GM18505 (cell line): Measurements from ENCODE around the gene CMSS1.

Experiments
- ATAC-seq: cut with Tn5 transposase; IDR thresholded peaks from one replicate; pipeline ENCODE4 v1.9.1; 2021; ENCODE audit not compliant: unreplicated experiment
- POLR2A ChIP-seq: IDR thresholded peaks from 4 replicates; pipeline ENCODE4 v1.6.1; 2011; ENCODE audit warnings: borderline replicate concordance; ENCODE audit not compliant: insufficient read depth, insufficient read length; ENCODE audit errors: extremely low read depth

Gene CMSS1

GRCh38 chr3:100018806-100019205, 201.1 kb downstream of the CMSS1 start:
- ATAC-seq: no peak
- no peak for TF ChIP-seq POLR2A

DNA sequence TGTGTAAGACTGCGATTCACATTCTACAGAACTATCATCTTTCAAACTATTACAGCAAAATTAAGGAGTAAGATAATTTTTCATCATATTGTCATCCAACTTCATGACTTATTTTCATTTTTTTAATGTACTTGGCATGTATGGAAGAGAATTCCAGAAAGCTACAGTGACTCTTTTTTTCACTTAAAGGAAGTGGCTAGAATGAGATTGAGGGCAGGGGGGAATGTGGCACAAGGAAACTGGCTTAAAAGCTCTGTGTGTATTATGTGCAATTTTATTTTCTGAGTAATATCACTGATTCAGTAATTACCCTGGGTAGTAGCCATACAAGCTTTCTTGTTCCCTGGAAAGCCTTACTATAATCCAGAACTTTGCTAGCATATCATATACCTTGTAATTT, 202.1 kb downstream of the CMSS1 start:
- no peak for ATAC-seq
- TF ChIP-seq POLR2A: no peak

- no peak for TF ChIP-seq POLR2A
- no peak for ATAC-seq
These were observed 203.4 kb downstream of the CMSS1 start for GRCh38 chr3:100020876-100021644.

DNA sequence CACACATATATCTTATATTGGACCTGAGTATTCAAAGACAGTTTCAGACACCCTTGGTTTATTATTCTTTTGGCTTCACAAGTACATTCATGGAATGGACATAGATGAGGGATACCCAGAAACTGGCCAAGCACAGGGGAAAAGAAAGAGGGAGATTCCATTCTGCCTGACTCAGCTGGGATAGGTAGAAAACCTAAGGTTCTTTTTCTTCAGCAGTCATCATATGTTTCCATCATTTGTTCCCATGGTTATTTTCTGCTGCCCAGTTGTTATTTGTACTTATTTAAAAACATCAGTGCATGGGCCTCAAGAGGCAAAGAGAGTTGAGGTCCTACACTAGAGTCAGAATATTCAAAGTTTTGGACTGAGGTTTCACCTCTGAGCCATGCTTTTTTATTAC, 204.8 kb downstream of the CMSS1 start:
- no peak for ATAC-seq
- TF ChIP-seq POLR2A: no peak

DNA sequence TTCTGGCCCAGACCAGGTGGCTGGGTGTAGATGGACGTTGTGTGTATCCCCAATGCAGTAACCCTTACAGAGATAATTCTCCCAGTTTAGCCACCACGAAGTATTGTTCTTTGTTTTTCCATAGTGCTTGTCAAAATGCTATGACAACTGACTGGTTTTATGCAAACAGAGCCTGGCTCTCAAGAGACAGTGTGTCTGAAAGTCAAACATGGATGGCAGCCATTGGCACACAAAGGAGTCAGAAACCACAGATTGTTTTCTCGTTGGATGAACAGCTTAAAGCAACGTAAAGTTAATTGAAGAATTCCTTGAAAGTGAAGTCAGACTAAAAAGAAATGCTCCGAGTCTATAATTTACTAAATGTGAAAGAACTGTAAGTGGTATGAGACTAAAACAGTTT, 205.5 kb downstream of the CMSS1 start:
- no peak for ATAC-seq

DNA sequence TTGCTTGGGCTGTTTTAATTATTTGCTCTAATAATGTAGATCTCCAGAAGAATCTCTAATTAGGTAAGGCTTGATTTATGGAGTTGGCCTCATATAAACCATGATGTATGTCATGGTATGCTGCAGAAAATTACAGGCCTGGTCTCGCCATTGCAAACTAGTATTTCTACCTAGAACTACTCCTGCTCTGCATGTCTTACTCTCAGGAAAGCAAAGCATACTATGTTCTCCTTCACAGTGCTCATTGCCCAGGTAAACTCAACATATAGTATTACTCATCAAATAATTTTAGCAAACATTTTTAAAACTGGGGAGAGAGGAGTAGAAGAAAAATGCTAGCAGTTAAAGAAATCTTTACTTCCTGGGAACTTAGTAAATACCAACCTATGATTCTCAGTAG, 205.9 kb downstream of the CMSS1 start:
- no peak for ATAC-seq
- no peak for TF ChIP-seq POLR2A

More for the DNA sequence above, 205.5 kb downstream of the CMSS1 start:
- TF ChIP-seq POLR2A: no peak

- no peak for ATAC-seq
- TF ChIP-seq POLR2A: no peak
These were observed 207.1 kb downstream of the CMSS1 start for GRCh38 chr3:100024520-100025303.

DNA sequence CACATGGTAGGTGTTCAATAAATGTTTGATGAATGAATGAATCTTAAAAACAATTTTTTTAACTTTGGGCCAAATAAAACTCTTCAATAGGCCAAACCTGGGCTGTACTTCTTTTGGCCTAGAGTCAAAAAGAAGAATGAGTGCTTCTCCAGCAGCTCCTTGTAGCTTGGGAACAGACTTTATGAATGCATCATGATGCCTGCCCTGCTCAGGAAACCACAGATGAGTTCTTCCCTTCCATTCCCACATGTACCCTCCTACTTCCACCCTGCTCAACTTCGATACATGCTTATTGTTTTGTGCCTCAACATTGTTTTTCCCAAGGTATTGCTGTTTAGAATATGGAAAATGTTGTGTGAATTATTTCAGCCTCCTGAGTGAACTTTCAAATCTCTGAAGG, 209.7 kb downstream of the CMSS1 start:
- TF ChIP-seq POLR2A: no peak
- ATAC-seq: no peak

DNA sequence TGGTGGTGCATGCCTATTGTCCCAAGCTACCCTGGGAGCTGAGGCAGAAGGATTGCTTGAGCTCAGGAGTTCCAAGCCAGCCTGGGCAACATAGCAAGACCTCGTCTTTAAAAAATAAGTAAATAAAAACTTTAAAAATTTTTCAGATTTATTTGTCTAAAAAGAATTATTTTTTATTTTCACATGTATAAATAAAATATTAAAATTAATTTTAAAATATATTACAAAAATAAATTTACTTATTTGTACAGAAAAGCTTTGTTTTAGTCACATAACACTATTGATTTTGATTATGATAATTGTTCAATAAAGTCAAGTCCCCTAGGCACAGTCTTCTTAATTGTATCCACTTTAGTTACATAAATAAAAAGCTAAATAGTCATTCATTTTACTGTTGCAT, 211.4 kb downstream of the CMSS1 start:
- TF ChIP-seq POLR2A: no peak
- ATAC-seq: no peak

DNA sequence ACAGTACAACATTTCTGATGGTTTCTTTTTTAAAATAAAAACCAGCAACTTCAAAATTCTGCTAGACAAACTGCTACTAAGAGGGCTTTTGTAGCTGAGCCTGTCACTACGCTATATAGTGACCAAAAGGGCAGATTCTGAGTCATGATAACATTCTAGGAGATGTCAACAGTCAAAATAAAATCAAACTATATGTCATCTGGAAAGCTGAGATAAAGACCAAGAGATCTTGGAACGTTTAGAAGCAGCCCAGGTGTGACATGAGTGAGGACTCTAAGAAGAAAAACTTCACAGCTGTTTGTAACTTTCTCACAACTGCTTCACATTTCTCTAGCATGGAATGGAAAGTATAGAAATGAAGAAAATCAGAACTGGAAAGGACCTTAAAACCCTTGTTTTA, 212.0 kb downstream of the CMSS1 start:
- no peak for TF ChIP-seq POLR2A
- ATAC-seq: peak; percentile 72

DNA sequence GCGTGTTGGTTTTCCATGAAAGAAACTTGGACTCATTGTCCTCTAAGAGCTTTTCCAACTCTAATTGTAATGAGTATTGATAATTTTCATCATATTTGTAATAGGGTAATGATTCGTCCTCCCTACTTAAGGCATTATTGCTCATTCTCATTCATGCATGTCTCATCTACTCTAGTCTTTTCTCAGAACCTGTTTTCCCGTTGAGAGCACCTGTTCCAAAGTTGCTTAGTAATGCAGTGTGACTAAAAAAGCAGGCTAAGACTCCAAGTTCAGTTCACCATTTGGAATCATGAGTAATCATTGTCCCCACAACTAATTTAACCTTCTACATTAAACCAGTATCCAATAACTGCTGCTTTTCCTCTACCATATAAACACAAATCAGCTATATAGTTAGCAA, 212.7 kb downstream of the CMSS1 start:
- no peak for TF ChIP-seq POLR2A
- ATAC-seq: no peak

DNA sequence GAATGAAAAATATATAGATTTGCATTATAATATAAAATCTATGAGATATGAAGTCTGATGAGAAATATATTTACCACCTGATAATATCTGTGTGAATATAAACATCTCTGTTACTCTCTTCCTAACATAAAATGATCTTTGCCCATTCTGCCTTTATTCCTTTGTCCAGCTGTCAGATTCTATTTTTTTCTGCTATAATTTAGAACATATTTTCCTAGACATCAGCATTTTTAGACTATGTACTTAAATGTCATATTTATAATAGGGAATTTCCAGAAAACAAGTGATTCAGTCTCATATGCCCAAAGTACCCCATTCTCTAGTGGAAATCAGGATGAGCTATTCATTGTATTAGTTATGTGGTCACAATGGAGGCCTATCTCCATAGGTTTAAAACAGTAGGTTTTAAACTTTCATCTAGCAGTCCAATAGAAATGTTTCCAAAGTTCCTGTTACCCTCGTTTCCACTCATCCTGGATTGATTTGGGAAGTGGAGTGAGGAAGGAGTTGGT, 213.3 kb downstream of the CMSS1 start:
- no peak for ATAC-seq
- no peak for TF ChIP-seq POLR2A

- TF ChIP-seq POLR2A: no peak
- ATAC-seq: no peak
These were observed 214.6 kb downstream of the CMSS1 start for GRCh38 chr3:100032243-100032642.

- no peak for ATAC-seq
These were observed 215.5 kb downstream of the CMSS1 start for GRCh38 chr3:100033184-100033583.

More at GRCh38 chr3:100033184-100033583, 215.5 kb downstream of the CMSS1 start:
- TF ChIP-seq POLR2A: no peak
